Parathyroid adenoma (tissue), 2 donors: Measurements from ENCODE around the gene CORO2A.
"Not testable (repeated sequence)": the region's sequence is repeated elsewhere in the genome, so short reads cannot be mapped to it uniquely, and the experiment has no call there.

Experiments used
- H2AFZ ChIP-seq: fragments of 300-600 bp; sonication (generic); one replicate; pipeline ENCODE4 v1.7.0; 2017; ENCODE audit warnings: antibody characterized with exemption, mild to moderate bottlenecking
- H3K27ac ChIP-seq: fragments of 300-600 bp; sonication (generic); one replicate; pipeline ENCODE4 v1.7.0; 2017
- H3K27me3 ChIP-seq: fragments of 300-600 bp; sonication (generic); one replicate; pipeline ENCODE4 v1.7.0; 2017; ENCODE audit warnings: low read length; ENCODE audit not compliant: control insufficient read depth, insufficient read depth
- H3K36me3 ChIP-seq: fragments of 300-600 bp; sonication (generic); one replicate; pipeline ENCODE4 v1.7.0; 2017; ENCODE audit warnings: low read length; ENCODE audit not compliant: control insufficient read depth, insufficient read depth
- H3K4me1 ChIP-seq: fragments of 300-600 bp; sonication (generic); one replicate; pipeline ENCODE4 v1.7.0; 2017; ENCODE audit warnings: control low read depth
- H3K4me2 ChIP-seq: fragments of 300-600 bp; sonication (generic); one replicate; pipeline ENCODE4 v1.7.0; 2017; ENCODE audit warnings: low read length
- H3K4me3 ChIP-seq: fragments of 300-600 bp; sonication (generic); one replicate; pipeline ENCODE4 v1.7.0; 2017; ENCODE audit warnings: low read depth, low read length
- H3K79me2 ChIP-seq: fragments of 300-600 bp; sonication (generic); one replicate; pipeline ENCODE4 v1.7.0; 2017; ENCODE audit warnings: control low read depth
- H3K9ac ChIP-seq: fragments of 300-600 bp; sonication (generic); one replicate; pipeline ENCODE4 v1.7.0; 2017; ENCODE audit warnings: mild to moderate bottlenecking
- H3K9me3 ChIP-seq: fragments of 300-600 bp; sonication (generic); one replicate; pipeline ENCODE4 v1.7.0; 2017; ENCODE audit warnings: low read length; ENCODE audit not compliant: control insufficient read depth
- TF ChIP-seq, protein P1 (sequence below): fragments of 300-600 bp; sonication (generic); IDR thresholded peaks from one replicate; pipeline ENCODE4 v1.7.0; 2017; ENCODE audit warnings: antibody characterized with exemption, mild to moderate bottlenecking
- donor health status: primary hyperparathyroidism.

CORO2A gene

DNA sequence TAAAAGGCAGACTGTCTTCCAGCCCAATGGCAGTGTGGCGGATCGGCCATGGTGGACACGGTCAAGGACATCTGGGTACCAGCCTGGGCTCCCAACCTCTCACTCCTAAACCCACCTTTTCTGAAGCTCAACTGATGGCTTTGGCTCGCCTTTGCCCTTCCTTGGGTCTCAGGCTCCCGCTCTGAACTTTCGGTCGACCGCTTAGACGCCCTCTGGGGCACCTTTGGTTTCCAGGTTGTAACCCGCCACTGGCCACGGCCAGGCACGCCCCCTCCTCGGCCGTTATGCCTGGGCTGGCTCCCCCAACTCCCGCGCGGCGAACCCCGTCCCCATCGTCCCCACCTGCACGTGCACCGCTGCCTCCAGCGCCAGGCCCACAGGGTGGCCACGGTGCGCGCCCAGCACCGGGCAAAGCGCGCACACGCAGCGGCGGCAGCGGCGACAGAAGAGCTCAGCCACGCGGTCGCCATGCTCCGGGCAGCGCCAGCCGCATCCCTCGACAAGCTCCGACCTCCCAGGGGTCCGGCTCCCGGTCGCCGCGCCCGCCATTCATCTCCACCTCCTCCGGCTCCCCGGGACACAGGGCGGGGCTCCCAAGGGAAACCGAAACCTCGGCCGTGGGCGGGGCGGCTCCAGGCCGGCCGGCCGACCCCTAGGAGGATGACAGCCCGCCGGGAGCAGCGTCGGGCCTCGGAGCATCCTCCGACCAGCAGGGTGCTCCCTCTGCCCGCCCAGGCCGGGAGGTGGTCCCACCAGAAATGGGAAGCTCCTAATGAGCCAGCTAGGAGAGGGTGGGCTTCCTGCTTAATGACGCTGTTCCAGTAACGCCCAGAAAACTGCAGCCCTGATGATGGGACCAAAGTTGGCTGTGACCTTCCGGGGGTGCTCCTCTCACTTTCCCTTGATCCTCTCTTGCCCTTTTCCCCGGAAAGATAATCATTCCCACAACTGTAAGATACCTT is 73.5 kb downstream of the CORO2A start, which contains the start of gene TRIM14:
Gene TRIM14 (minus strand): TSS at position 583 of the 962 bp plus-strand sequence. CDS start 34 bp downstream, at position 549.
- TF ChIP-seq, protein P1, sequence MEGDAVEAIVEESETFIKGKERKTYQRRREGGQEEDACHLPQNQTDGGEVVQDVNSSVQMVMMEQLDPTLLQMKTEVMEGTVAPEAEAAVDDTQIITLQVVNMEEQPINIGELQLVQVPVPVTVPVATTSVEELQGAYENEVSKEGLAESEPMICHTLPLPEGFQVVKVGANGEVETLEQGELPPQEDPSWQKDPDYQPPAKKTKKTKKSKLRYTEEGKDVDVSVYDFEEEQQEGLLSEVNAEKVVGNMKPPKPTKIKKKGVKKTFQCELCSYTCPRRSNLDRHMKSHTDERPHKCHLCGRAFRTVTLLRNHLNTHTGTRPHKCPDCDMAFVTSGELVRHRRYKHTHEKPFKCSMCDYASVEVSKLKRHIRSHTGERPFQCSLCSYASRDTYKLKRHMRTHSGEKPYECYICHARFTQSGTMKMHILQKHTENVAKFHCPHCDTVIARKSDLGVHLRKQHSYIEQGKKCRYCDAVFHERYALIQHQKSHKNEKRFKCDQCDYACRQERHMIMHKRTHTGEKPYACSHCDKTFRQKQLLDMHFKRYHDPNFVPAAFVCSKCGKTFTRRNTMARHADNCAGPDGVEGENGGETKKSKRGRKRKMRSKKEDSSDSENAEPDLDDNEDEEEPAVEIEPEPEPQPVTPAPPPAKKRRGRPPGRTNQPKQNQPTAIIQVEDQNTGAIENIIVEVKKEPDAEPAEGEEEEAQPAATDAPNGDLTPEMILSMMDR: no peak
- peak within 1 kb of the TSS; percentile 72 for H3K27ac ChIP-seq
- H3K4me3 ChIP-seq: peak within 1 kb of the TSS; percentile 59
- no peaks in the 10 kb centered on the region for H3K79me2 ChIP-seq
- no peaks in the 10 kb centered on the region for H3K36me3 ChIP-seq
- peak within 1 kb of the TSS; percentile 69 for H3K4me2 ChIP-seq
- H3K4me1 ChIP-seq: peaks cover 2% of the 10 kb centered on the region
- H3K9ac ChIP-seq: peak within 1 kb of the TSS; percentile 19
- no peaks in the 10 kb centered on the region for H3K9me3 ChIP-seq
- H2AFZ ChIP-seq: peak within 1 kb of the TSS; percentile 91
- no peaks in the 10 kb centered on the region for H3K27me3 ChIP-seq

DNA sequence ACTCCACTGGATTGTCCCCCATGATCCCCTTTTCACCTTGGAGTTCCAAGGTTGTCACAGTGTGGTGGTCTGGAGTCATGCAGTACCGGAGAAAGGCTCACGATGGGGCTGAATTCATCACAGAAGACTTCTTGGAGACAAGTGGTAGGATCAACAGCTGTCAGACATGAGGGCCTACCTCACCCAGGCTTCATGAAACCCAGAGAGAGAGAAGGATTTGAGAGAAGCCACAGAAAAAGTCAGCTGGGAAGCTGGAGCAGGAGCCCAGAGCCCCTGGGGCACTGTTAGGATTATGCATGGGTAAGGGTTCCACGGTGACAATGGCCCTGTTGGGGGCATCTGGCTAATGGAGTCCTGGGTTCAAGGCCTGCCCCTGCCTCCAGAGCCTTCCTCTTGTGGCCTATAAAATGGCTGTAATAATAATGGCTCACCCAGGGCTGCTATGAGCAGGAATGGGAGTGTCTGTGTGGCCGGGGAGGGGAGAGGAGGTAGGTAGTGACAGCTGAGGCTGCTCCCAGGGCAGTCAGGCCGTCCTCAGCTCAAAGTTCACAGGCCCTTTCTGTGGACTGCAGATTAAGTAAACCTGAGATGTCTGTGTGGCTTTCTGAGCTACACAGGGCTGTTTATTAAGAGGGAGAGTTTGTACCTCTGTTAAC is 74.3 kb downstream of the CORO2A start:
- Histone ChIP-seq H3K36me3 (no peaks in the 10 kb centered on the region), H3K9ac (no peak overlapping the region), H3K9me3 (no peaks in the 10 kb centered on the region), H2AFZ (peak overlapping the region; percentile 91), H3K79me2 (no peaks in the 10 kb centered on the region), H3K4me2 (peak overlapping the region; percentile 69), H3K4me3 (peak overlapping the region; percentile 59), H3K27ac (peak overlapping the region; percentile 72), H3K27me3 (no peaks in the 10 kb centered on the region), H3K4me1 (peaks cover 2% of the 10 kb centered on the region)
- TF ChIP-seq, protein P1: peak; percentile 12

DNA sequence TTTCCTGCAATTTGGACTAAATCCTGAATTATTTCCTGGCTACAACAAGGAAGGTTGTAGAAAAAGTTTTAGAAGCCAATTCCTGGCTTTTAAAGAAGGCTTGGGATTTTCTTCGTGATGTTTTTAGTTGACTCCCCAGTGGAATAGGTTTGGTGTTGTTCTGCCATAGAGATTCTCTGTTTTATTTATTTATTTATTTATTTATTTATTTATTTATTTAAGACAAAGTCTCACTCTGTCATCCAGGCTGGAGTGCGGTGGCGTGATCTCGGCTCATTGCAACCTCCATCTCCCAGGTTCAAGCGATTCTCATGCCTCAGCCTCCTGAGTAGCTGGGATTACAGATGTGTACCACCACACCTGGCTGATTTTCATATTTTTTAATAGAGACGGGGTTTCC is 75.3 kb downstream of the CORO2A start:
- not testable (repeated sequence) for H3K79me2 ChIP-seq, H3K27ac ChIP-seq, H3K4me2 ChIP-seq, H3K4me3 ChIP-seq, H3K9me3 ChIP-seq, H3K27me3 ChIP-seq, H3K9ac ChIP-seq, H3K36me3 ChIP-seq, H2AFZ ChIP-seq, H3K4me1 ChIP-seq

DNA sequence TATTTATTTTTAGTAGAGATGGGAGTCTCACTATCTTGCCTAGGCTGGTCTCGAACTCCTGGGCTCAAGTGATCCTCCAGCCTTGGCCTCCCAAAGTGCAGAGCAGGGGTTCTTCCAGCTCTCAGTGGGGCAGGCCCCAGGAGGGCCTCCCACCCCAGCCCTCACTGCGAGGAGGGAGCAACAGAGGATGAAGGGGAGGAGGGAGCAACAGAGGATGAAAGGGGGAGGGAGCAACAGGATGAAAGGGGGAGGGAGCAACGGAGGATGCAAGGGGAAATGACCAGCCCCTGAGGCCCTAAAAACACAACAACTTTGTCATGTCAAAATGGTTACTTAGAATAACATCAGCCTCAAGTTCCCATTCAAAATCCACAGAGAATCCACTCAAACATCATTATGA is 83.4 kb downstream of the CORO2A start:
- Histone ChIP-seq H3K9me3 (no peaks in the 10 kb centered on the region), H3K27me3 (no peaks in the 10 kb centered on the region), H3K27ac (no peak overlapping the region), H3K9ac (no peak overlapping the region), H2AFZ (no peak overlapping the region), H3K4me1 (no peaks in the 10 kb centered on the region), H3K36me3 (no peaks in the 10 kb centered on the region), H3K4me3 (no peak overlapping the region), H3K4me2 (no peak overlapping the region), H3K79me2 (no peaks in the 10 kb centered on the region)
- TF ChIP-seq, protein P1: no peak

DNA sequence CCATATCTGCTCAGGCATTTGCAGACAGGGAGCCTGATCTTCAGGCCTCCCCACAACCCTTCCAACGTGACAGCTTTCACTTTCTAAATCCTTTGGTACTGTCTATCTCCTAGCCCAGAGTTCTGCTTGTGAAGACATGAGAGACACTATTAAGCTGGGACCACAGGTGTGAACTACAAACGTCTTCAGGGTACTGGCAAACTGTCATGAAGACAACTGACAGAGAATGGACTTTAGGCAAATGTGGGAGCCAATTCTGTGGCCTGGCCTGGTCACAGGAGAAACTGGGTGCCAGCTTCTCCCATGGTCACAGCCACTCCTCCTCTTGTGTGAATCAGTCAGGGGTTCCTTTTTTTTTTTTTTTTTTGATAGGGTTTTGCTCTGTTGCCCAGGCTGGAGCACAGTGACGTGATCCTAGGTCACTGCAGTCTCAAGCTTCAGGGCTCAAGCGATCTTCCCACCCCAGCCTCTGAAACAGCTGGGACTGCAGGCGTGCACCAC is 83.9 kb downstream of the CORO2A start:
- H3K4me2 ChIP-seq: no peak overlapping the region
- no peak overlapping the region for H3K27ac ChIP-seq
- TF ChIP-seq, protein P1: no peak
- no peak overlapping the region for H3K4me3 ChIP-seq
- no peaks in the 10 kb centered on the region for H3K36me3 ChIP-seq
- H2AFZ ChIP-seq: no peak overlapping the region
- no peaks in the 10 kb centered on the region for H3K4me1 ChIP-seq
- H3K9ac ChIP-seq: no peak overlapping the region
- no peaks in the 10 kb centered on the region for H3K27me3 ChIP-seq
- H3K9me3 ChIP-seq: no peaks in the 10 kb centered on the region
- no peaks in the 10 kb centered on the region for H3K79me2 ChIP-seq
